ENCODE data around the gene FEN1. TPM values are rescaled to one million over a fixed set of nuclear protein-coding genes. Genes with fewer than 3 reads are reported as not detected.

FEN1 gene
- total RNA-seq, 1 experiment from 2014 or later = 21.5 TPM

DNA sequence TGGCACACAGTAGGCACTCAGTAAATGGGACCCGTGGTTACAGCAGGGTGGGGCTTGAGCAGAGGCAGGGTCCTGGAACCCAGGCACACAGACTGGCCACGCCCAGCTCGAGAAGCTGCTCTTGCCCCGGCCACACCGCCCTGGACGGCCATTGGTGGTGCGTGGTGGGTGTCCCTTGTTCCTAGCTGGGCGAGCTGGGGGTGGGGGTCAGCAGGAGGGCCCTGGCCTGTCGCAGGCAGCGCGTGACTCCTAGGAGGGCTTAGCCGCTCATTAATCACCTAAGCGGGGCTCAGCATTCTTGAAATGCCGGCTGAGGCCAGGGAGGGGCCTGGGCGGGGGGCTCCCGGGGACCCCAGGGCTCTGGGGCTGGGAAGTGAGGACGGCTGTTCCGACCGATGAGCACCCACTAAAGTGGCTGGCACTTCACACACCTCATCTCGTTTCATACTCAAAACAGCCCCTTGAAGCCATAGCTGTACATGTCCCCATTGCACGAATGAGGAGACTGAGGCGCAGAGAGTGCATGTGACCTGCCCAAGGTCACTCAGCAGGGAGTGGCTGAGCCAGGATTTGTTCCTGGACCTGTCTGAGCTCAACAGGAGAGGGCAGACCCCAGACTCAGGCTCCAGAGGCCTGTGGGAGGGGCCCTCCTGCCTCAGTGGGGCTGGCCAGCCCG is 28.6 kb upstream of the FEN1 start:
- Mint-ChIP-seq H3K27ac (ENCODE audit: low read depth, unreplicated experiment) (no peak overlapping the region), H3K4me3 (ENCODE audit: unreplicated experiment) (no peak overlapping the region), H3K4me1 (ENCODE audit: insufficient read depth, unreplicated experiment) (peaks cover 5% of the 10 kb centered on the region), H3K27me3 (ENCODE audit: insufficient read depth, unreplicated experiment) (peaks cover 10% of the 10 kb centered on the region), H3K36me3 (ENCODE audit: insufficient read depth, unreplicated experiment) (no peaks in the 10 kb centered on the region), H3K9me3 (ENCODE audit: unreplicated experiment) (no peaks in the 10 kb centered on the region)
- DNase-seq (ENCODE audit: unreplicated experiment) = no peak
- ChIA-PET POLR2A (interaction anchor here (0.6 kb wide), 1 partner anchor 81 kb away, joined by 3 read pairs; no protein-coding TSS in a partner anchor), CTCF (interaction anchor here (1.6 kb wide), 1 partner anchor 16 kb away, joined by 5 read pairs; no protein-coding TSS in a partner anchor)
- TF ChIP-seq CTCF (IDR thresholded peaks at IDR 0.05; ENCODE audit: unreplicated experiment) = no peak
- intact Hi-C loops (cut with micrococcal nuclease) = no loop called here
- no TSS peak for BruUV-seq (replicated peaks)

DNA sequence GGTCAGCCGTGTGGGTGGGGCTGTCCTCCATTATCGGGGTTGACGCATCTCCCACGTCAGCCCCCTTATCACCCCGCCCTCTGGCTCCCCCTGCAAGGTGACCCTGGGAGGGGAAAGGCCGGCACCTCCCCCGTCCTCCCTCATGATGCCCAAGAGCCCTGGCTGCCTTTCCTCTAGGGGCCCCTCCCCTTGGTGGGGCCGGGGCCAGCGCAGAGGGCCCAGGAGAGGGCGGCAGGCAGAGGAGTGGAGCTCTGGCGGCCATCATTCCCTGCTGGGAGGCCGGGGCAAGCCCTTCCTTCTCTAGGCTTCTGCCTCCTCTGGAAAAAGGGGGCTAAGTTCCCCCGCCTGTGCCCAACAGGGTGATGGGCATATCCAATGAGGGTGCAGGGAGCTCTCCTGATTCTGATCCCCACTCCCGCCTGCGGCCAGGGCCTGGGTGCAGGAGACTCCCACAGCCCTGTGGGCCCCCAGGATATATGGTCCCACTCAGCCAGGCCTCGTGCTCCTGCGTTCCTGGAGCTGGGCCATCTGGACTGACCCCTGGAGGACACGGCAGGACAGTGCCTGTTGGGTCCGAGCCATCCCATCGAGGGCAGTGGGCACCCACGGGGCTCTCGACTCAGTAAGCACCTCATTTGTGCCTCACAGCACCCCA is 28.0 kb upstream of the FEN1 start:
- peaks cover 5% of the 10 kb centered on the region for H3K4me1 Mint-ChIP-seq (ENCODE audit: insufficient read depth, unreplicated experiment)
- no peaks in the 10 kb centered on the region for H3K36me3 Mint-ChIP-seq (ENCODE audit: insufficient read depth, unreplicated experiment)
- intact Hi-C loops (cut with micrococcal nuclease) = no loop called here
- no peaks in the 10 kb centered on the region for H3K9me3 Mint-ChIP-seq (ENCODE audit: unreplicated experiment)
- no peak for DNase-seq (ENCODE audit: unreplicated experiment)
- no peak overlapping the region for H3K4me3 Mint-ChIP-seq (ENCODE audit: unreplicated experiment)
- no TSS peak for BruUV-seq (replicated peaks)
- peaks cover 10% of the 10 kb centered on the region for H3K27me3 Mint-ChIP-seq (ENCODE audit: insufficient read depth, unreplicated experiment)
- ChIA-PET POLR2A (interaction anchor here (0.6 kb wide), 1 partner anchor 82 kb away, joined by 3 read pairs; no protein-coding TSS in a partner anchor), CTCF (interaction anchor here (1.0 to 1.6 kb wide), 3 partner anchors 16 to 24 kb away, joined by 3 to 6 read pairs (median 5); no protein-coding TSS in a partner anchor)
- TF ChIP-seq CTCF (IDR thresholded peaks at IDR 0.05; ENCODE audit: unreplicated experiment) = no peak
- H3K27ac Mint-ChIP-seq (ENCODE audit: low read depth, unreplicated experiment) = no peak overlapping the region

DNA sequence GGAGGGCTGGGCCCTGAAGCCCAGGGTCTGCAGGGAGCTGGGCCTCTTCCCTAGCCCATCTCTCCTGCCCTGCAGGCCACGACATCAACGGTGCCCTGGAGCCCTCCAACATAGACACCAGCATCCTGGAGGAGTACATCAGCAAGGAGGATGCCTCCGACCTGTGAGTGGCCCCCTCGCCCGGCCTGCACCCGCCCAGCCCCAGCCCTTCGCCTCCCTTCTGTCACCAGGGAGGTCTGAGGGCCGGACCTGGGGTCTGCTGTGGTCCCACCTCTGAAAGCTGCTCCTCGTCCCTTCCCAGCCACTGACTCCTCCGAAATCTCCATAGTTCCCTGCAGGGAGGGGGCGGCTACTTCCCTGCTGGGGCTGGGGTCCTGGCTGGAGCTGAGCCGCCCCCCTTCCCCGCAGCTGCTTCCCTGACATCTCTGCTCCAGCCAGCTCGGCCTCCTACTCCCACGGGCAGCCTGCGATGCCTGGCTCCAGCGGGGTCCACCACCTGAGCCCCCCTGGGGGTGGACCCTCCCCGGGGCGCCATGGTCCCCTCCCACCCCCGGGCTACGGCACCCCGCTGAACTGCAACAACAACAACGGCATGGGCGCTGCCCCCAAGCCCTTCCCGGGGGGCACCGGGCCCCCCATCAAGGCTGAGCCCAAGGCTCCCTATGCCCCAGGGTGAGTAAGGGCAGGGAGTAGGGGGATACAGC is 27.0 kb upstream of the FEN1 start:
- H3K9me3 Mint-ChIP-seq (ENCODE audit: unreplicated experiment) = no peaks in the 10 kb centered on the region
- no peaks in the 10 kb centered on the region for H3K36me3 Mint-ChIP-seq (ENCODE audit: insufficient read depth, unreplicated experiment)
- POLR2A ChIA-PET = no interaction called here
- CTCF ChIA-PET = interaction anchor here (0.9 to 1.4 kb wide), 4 partner anchors 17 to 32 kb away, joined by 3 to 6 read pairs (median 3); no protein-coding TSS in a partner anchor
- BruUV-seq (replicated peaks) = no TSS peak
- no peak overlapping the region for H3K4me3 Mint-ChIP-seq (ENCODE audit: unreplicated experiment)
- no peak for DNase-seq (ENCODE audit: unreplicated experiment)
- intact Hi-C loops (cut with micrococcal nuclease) = no loop called here
- no peak for TF ChIP-seq CTCF (IDR thresholded peaks at IDR 0.05; ENCODE audit: unreplicated experiment)
- peaks cover 5% of the 10 kb centered on the region for H3K4me1 Mint-ChIP-seq (ENCODE audit: insufficient read depth, unreplicated experiment)
- peaks cover 10% of the 10 kb centered on the region for H3K27me3 Mint-ChIP-seq (ENCODE audit: insufficient read depth, unreplicated experiment)
- no peak overlapping the region for H3K27ac Mint-ChIP-seq (ENCODE audit: low read depth, unreplicated experiment)

- Mint-ChIP-seq H3K4me3 (ENCODE audit: unreplicated experiment) (no peak overlapping the region), H3K27me3 (ENCODE audit: insufficient read depth, unreplicated experiment) (peaks cover 10% of the 10 kb centered on the region), H3K27ac (ENCODE audit: low read depth, unreplicated experiment) (no peak overlapping the region), H3K9me3 (ENCODE audit: unreplicated experiment) (no peaks in the 10 kb centered on the region), H3K36me3 (ENCODE audit: insufficient read depth, unreplicated experiment) (no peaks in the 10 kb centered on the region), H3K4me1 (ENCODE audit: insufficient read depth, unreplicated experiment) (peaks cover 5% of the 10 kb centered on the region)
- ChIA-PET POLR2A (no interaction called here), CTCF (interaction anchor here (0.6 to 1.1 kb wide), 5 partner anchors 18 to 453 kb away, joined by 3 to 4 read pairs (median 3); no protein-coding TSS in a partner anchor)
- intact Hi-C loops (cut with micrococcal nuclease) = no loop called here
- no TSS peak for BruUV-seq (replicated peaks)
- no peak for TF ChIP-seq CTCF (IDR thresholded peaks at IDR 0.05; ENCODE audit: unreplicated experiment)
- no peak for DNase-seq (ENCODE audit: unreplicated experiment)
Measured at GRCh38 chr11:61766353-61766841, 26.3 kb upstream of the FEN1 start.

Measured in MCF 10A (cell line).